DOHH2 (cell line): ENCODE results near the gene WNT3.
"Not testable (repeated sequence)": the region's sequence is repeated elsewhere in the genome, so short reads cannot be mapped to it uniquely, and the experiment has no call there.

ENCODE experiments used
- EZH2phosphoT487 ChIP-seq: fragments of 200-600 bp; sonication (generic); IDR thresholded peaks from 2 replicates; pipeline ENCODE4 v1.6.1; 2017; ENCODE audit warnings: borderline replicate concordance, mild to moderate bottlenecking, antibody characterized with exemption, low read length, moderate library complexity, mixed read lengths
- TF ChIP-seq, protein P1 (sequence below): fragments of 200-600 bp; sonication (generic); IDR thresholded peaks from one replicate; pipeline ENCODE4 v1.5.1; 2014; ENCODE audit warnings: antibody characterized with exemption, mild to moderate bottlenecking, low read depth, low read length; ENCODE audit not compliant: poor library complexity, severe bottlenecking

GRCh38 chr17:46757588-46757987, 60.9 kb downstream of the WNT3 start:
- TF ChIP-seq, protein P1, sequence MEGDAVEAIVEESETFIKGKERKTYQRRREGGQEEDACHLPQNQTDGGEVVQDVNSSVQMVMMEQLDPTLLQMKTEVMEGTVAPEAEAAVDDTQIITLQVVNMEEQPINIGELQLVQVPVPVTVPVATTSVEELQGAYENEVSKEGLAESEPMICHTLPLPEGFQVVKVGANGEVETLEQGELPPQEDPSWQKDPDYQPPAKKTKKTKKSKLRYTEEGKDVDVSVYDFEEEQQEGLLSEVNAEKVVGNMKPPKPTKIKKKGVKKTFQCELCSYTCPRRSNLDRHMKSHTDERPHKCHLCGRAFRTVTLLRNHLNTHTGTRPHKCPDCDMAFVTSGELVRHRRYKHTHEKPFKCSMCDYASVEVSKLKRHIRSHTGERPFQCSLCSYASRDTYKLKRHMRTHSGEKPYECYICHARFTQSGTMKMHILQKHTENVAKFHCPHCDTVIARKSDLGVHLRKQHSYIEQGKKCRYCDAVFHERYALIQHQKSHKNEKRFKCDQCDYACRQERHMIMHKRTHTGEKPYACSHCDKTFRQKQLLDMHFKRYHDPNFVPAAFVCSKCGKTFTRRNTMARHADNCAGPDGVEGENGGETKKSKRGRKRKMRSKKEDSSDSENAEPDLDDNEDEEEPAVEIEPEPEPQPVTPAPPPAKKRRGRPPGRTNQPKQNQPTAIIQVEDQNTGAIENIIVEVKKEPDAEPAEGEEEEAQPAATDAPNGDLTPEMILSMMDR: not testable (repeated sequence)
- TF ChIP-seq EZH2phosphoT487: not testable (repeated sequence)
